Measurements from ENCODE around the gene SH3PXD2B.

SH3PXD2B gene

GRCh38 chr5:172454358-172455086 is at the start of gene SH3PXD2B:
SH3PXD2B (minus strand) TSS chr5:172454525; CDS start chr5:172454352, 173 bp downstream.
- DNase-seq (ENCODE audit: low read depth) = peak; percentile 7

GRCh38 chr5:172502969-172503368 is 48.6 kb upstream of the SH3PXD2B start:
- no peak for DNase-seq (ENCODE audit: low read depth)

- no peak for DNase-seq (ENCODE audit: low read depth)
These were observed 48.1 kb upstream of the SH3PXD2B start for GRCh38 chr5:172502410-172502809.

GRCh38 chr5:172501708-172502320 is 47.5 kb upstream of the SH3PXD2B start:
- DNase-seq (ENCODE audit: low read depth) = no peak

- no peak for DNase-seq (ENCODE audit: low read depth)
These were observed 45.0 kb upstream of the SH3PXD2B start for GRCh38 chr5:172499287-172499686.

GRCh38 chr5:172498431-172499129 is 44.3 kb upstream of the SH3PXD2B start:
- no peak for DNase-seq (ENCODE audit: low read depth)

- DNase-seq (ENCODE audit: low read depth) = no peak
These were observed 43.4 kb upstream of the SH3PXD2B start for GRCh38 chr5:172497591-172498255.

- no peak for DNase-seq (ENCODE audit: low read depth)
These were observed 42.5 kb upstream of the SH3PXD2B start for GRCh38 chr5:172496671-172497371.

- DNase-seq (ENCODE audit: low read depth) = no peak
These were observed 40.5 kb upstream of the SH3PXD2B start for GRCh38 chr5:172494630-172495505.

GRCh38 chr5:172493906-172494305 is 39.6 kb upstream of the SH3PXD2B start:
- no peak for DNase-seq (ENCODE audit: low read depth)

GRCh38 chr5:172493461-172493860 is 39.1 kb upstream of the SH3PXD2B start:
- no peak for DNase-seq (ENCODE audit: low read depth)

- no peak for DNase-seq (ENCODE audit: low read depth)
These were observed 38.7 kb upstream of the SH3PXD2B start for GRCh38 chr5:172493002-172493401.

GRCh38 chr5:172492097-172492840 is 37.9 kb upstream of the SH3PXD2B start:
- DNase-seq (ENCODE audit: low read depth) = no peak

GRCh38 chr5:172491481-172491880 is 37.2 kb upstream of the SH3PXD2B start:
- no peak for DNase-seq (ENCODE audit: low read depth)

GRCh38 chr5:172490514-172491461 is 36.5 kb upstream of the SH3PXD2B start:
- no peak for DNase-seq (ENCODE audit: low read depth)

GRCh38 chr5:172488221-172488620 is 33.9 kb upstream of the SH3PXD2B start:
- no peak for DNase-seq (ENCODE audit: low read depth)

- no peak for DNase-seq (ENCODE audit: low read depth)
These were observed 33.3 kb upstream of the SH3PXD2B start for GRCh38 chr5:172487671-172488070.

GRCh38 chr5:172486912-172487311 is 32.6 kb upstream of the SH3PXD2B start:
- DNase-seq (ENCODE audit: low read depth) = no peak

GRCh38 chr5:172486451-172486850 is 32.1 kb upstream of the SH3PXD2B start:
- DNase-seq (ENCODE audit: low read depth) = no peak
